H1 (cell line): ENCODE measurements around the gene CAMK2A. TPM values are rescaled to one million over a fixed set of nuclear protein-coding genes. Genes with fewer than 3 reads are reported as not detected.

Source experiments
- CTCF ChIA-PET: fragments of 300-600 bp; sonication (Branson Sonifier 250); formaldehyde crosslinking; loops from one replicate; lab custom pipeline; 2021; ENCODE audit not compliant: partially characterized antibody; lab: Charles Lee
- POLR2A ChIA-PET: fragments of 300-600 bp; sonication (Branson Sonifier 250); formaldehyde crosslinking; loops from one replicate; lab custom pipeline; 2021; ENCODE audit warnings: inconsistent platforms; ENCODE audit not compliant: partially characterized antibody; lab: Charles Lee
- DNase-seq, 2 experiments: peaks; one replicate each; pipeline versions ENCODE4 v3.0.0 to v3.0.0-alpha.2; 2010 to 2022; ENCODE audit warnings: low spot score in 2 of 2, low read depth in 1 of 2, mixed read lengths in 1 of 2
- FAIRE-seq: peaks from 2 replicates; lab custom pipeline; 2011; peaks lifted over from hg19 to GRCh38; lab: Jason Lieb, UNC
- H2AFZ ChIP-seq: 2 replicates; pipeline ENCODE4 v1.8.1; 2012; ENCODE audit warnings: low read length, inconsistent platforms
- H2AK5ac ChIP-seq: 2 replicates; pipeline ENCODE4 v1.6.1; 2013; ENCODE audit warnings: low read depth, low read length
- H2BK120ac ChIP-seq: replicated peaks from 2 replicates; pipeline ENCODE3; 2013; ENCODE audit warnings: low read depth, low read length, inconsistent platforms
- H2BK12ac ChIP-seq: 2 replicates; pipeline ENCODE4 v1.6.1; 2013; ENCODE audit warnings: low read depth, low read length
- H2BK15ac ChIP-seq: 2 replicates; pipeline ENCODE4 v1.6.1; 2013; ENCODE audit warnings: low read length
- H2BK20ac ChIP-seq: 2 replicates; pipeline ENCODE4 v1.6.1; 2013; ENCODE audit warnings: low read length
- H2BK5ac ChIP-seq: 2 replicates; pipeline ENCODE4 v1.6.1; 2013; ENCODE audit warnings: low read depth, low read length
- H3K14ac ChIP-seq: 2 replicates; pipeline ENCODE4 v1.6.1; 2013; ENCODE audit warnings: inconsistent platforms; ENCODE audit not compliant: insufficient read length
- H3K18ac ChIP-seq: 2 replicates; pipeline ENCODE4 v1.6.1; 2013; ENCODE audit warnings: low read length; ENCODE audit errors: extremely low read depth
- H3K23ac ChIP-seq: 2 replicates; pipeline ENCODE4 v1.6.1; 2013; ENCODE audit warnings: inconsistent platforms; ENCODE audit not compliant: insufficient read length
- H3K23me2 ChIP-seq: 2 replicates; pipeline ENCODE4 v1.6.1; 2013; ENCODE audit warnings: low read depth, low read length
- H3K27ac ChIP-seq: 2 replicates; pipeline ENCODE4 v1.6.1; 2011; ENCODE audit warnings: low read depth, low read length, inconsistent platforms
- H3K27me3 ChIP-seq, 4 experiments: replicated peaks in 1 of 4; 1 replicate in 1 of 4; 2 replicates in 3 of 4; pipeline versions ENCODE4 v1.6.1 to v1.8.1; 2011 to 2013; ENCODE audit warnings: low read length in 3 of 4, mild to moderate bottlenecking in 3 of 4, inconsistent platforms in 2 of 4, mixed read lengths in 2 of 4, moderate library complexity in 1 of 4; ENCODE audit not compliant: control insufficient read depth in 3 of 4, insufficient read depth in 3 of 4; ENCODE audit errors: extremely low read depth in 1 of 4
- H3K36me3 ChIP-seq, 4 experiments: 2 replicates each; pipeline versions ENCODE4 v1.6.1 to v1.8.1; 2011 to 2013; ENCODE audit warnings: mild to moderate bottlenecking in 4 of 4, low read length in 3 of 4, moderate library complexity in 2 of 4, control low read depth in 1 of 4, inconsistent platforms in 1 of 4; ENCODE audit not compliant: insufficient read depth in 4 of 4, control insufficient read depth in 2 of 4
- H3K4ac ChIP-seq: replicated peaks from 2 replicates; pipeline ENCODE3; 2013; ENCODE audit warnings: low read length, low read depth, mixed read lengths, inconsistent platforms; ENCODE audit not compliant: insufficient read length
- H3K4me1 ChIP-seq, 4 experiments: replicated peaks in 1 of 4; 1 replicate in 1 of 4; 2 replicates in 3 of 4; pipeline versions ENCODE4 v1.6.1 to v1.8.1; 2011 to 2013; ENCODE audit warnings: low read length in 3 of 4, inconsistent platforms in 2 of 4, mixed read lengths in 1 of 4; ENCODE audit not compliant: insufficient read depth in 4 of 4, control insufficient read depth in 3 of 4
- H3K4me2 ChIP-seq, 2 experiments: 2 replicates each; pipeline versions ENCODE4 v1.6.1 to v1.8.1; 2011 to 2013; ENCODE audit warnings: low read depth in 2 of 2, low read length in 2 of 2, control low read depth in 1 of 2, inconsistent platforms in 1 of 2, mild to moderate bottlenecking in 1 of 2; ENCODE audit not compliant: insufficient read depth in 1 of 2
- H3K4me3 ChIP-seq, 4 experiments: fragments of 200-600, 300-600 bp in 1 of 4; sonication (generic), shearing (Covaris generic), sonication (Bioruptor Twin) in 1 of 4; 2 replicates each; pipeline versions ENCODE4 v1.5.1 to v1.8.1; 2011 to 2016; ENCODE audit warnings: low read length in 4 of 4, low read depth in 3 of 4, control low read depth in 2 of 4, inconsistent platforms in 2 of 4, mild to moderate bottlenecking in 2 of 4, mixed read lengths in 1 of 4, moderate library complexity in 1 of 4; ENCODE audit not compliant: insufficient read depth in 2 of 4; ENCODE audit errors: extremely low read depth in 1 of 4
- H3K56ac ChIP-seq: replicated peaks from 2 replicates; pipeline ENCODE3; 2013; ENCODE audit warnings: low read depth, mild to moderate bottlenecking, mixed read lengths, low read length, inconsistent platforms; ENCODE audit not compliant: insufficient read length
- H3K79me1 ChIP-seq: 2 replicates; pipeline ENCODE4 v1.6.1; 2013; ENCODE audit warnings: low read depth, low read length, control low read depth
- H3K79me2 ChIP-seq, 2 experiments: 2 replicates each; pipeline versions ENCODE4 v1.6.1 to v1.8.1; 2012 to 2013; ENCODE audit warnings: low read length in 2 of 2, mild to moderate bottlenecking in 2 of 2, inconsistent platforms in 1 of 2; ENCODE audit not compliant: insufficient read depth in 2 of 2, control insufficient read depth in 1 of 2
- H3K9ac ChIP-seq, 4 experiments: replicated peaks in 1 of 4; 1 replicate in 1 of 4; 2 replicates in 3 of 4; pipeline versions ENCODE4 v1.6.1 to v1.8.1; 2011 to 2013; ENCODE audit warnings: low read depth in 3 of 4, low read length in 3 of 4, control low read depth in 2 of 4, mild to moderate bottlenecking in 2 of 4, moderate library complexity in 2 of 4, inconsistent platforms in 1 of 4; ENCODE audit errors: extremely low read depth in 1 of 4
- H3K9me3 ChIP-seq, 2 experiments: 2 replicates each; pipeline versions ENCODE4 v1.6.1 to v1.8.1; 2012 to 2013; ENCODE audit warnings: mild to moderate bottlenecking in 2 of 2, moderate library complexity in 2 of 2, control low read depth in 1 of 2, inconsistent platforms in 1 of 2, low read depth in 1 of 2, low read length in 1 of 2, mixed read lengths in 1 of 2; ENCODE audit not compliant: insufficient read depth in 2 of 2
- H4K20me1 ChIP-seq, 2 experiments: replicated peaks in 1 of 2; 2 replicates each; pipeline versions ENCODE3 to v1.8.1; 2011 to 2013; ENCODE audit warnings: inconsistent platforms in 2 of 2, low read length in 2 of 2, mild to moderate bottlenecking in 1 of 2; ENCODE audit not compliant: insufficient read depth in 2 of 2, control insufficient read depth in 1 of 2
- H4K5ac ChIP-seq: 2 replicates; pipeline ENCODE4 v1.6.1; 2013; ENCODE audit warnings: low read length, low read depth, mixed read lengths, inconsistent platforms; ENCODE audit not compliant: insufficient read length
- H4K8ac ChIP-seq: 2 replicates; pipeline ENCODE4 v1.8.0; 2013; ENCODE audit warnings: mild to moderate bottlenecking, moderate library complexity, low read length, inconsistent platforms; ENCODE audit not compliant: insufficient read depth; ENCODE audit errors: extremely low read depth
- H4K91ac ChIP-seq: replicated peaks from 2 replicates; pipeline ENCODE3; 2013; ENCODE audit warnings: low read length, mixed read lengths, inconsistent platforms; ENCODE audit not compliant: insufficient read length
- POLR2AphosphoS5 ChIP-seq: IDR thresholded peaks from 2 replicates; pipeline ENCODE4 v1.6.1; 2011; ENCODE audit warnings: low read depth, low read length
- RAD21 ChIP-seq, 2 experiments: IDR thresholded peaks in 1 of 2; conservative IDR thresholded peaks in 1 of 2; 2 replicates each; pipeline ENCODE4 v1.6.1; 2011; ENCODE audit warnings: low read depth in 2 of 2, low read length in 2 of 2, improper control_type of control experiment in 1 of 2, inconsistent platforms in 1 of 2, mild to moderate bottlenecking in 1 of 2, moderate library complexity in 1 of 2
- RBBP5 ChIP-seq: IDR thresholded peaks from 2 replicates; pipeline ENCODE4 v1.7.1; 2012; ENCODE audit warnings: low read depth, mild to moderate bottlenecking, inconsistent platforms, low read length, moderate library complexity, borderline replicate concordance
- WGBS, 2 experiments: shearing (Covaris generic) in 1 of 2; methylation state at CpG; one replicate each; pipeline versions ENCODE4 v1.1.6 to v1.1.7; 2013 to 2015; ENCODE audit warnings: low lambda C conversion rate in 2 of 2, mixed read lengths in 2 of 2, inconsistent platforms in 1 of 2, low coverage in 1 of 2, missing lambda C conversion rate in 1 of 2; ENCODE audit not compliant: insufficient replicate concordance in 2 of 2, insufficient coverage in 1 of 2, insufficient read length in 1 of 2; ENCODE audit errors: extremely low coverage in 1 of 2, missing lambda C conversion rate in 1 of 2; 5-methylcytosine and 5-hydroxymethylcytosine counted together
- polyA plus RNA-seq, 7 experiments: library from polyadenylated mRNA; depleted of rRNA in 3 of 7; stranded (reverse) in 5 of 7; unstranded in 2 of 7; fragments of >200 nt in 5 of 7; fragments of 200-250 nt in 2 of 7; gene quantifications; 1 replicate in 5 of 7; 2 replicates in 1 of 7; 4 replicates in 1 of 7; pipeline versions ENCODE4 v1.2.1 to v1.2.3, GENCODE V29; 2011 to 2013; ENCODE audit warnings: missing spikeins in 2 of 7, mixed read lengths in 2 of 7
- total RNA-seq: library from RNA; stranded (reverse); fragmentation: NEBNext Ultra II Directional; extraction: Animal tissue kit (Norgen Biotek cat#: 25700); gene quantifications from 2 replicates; pipeline ENCODE4 v1.2.1, GENCODE V29; 2021
- TF ChIP-seq, protein P1 (sequence below): IDR thresholded peaks from 2 replicates; pipeline ENCODE4 v1.6.1; 2012; ENCODE audit warnings: low read length, inconsistent platforms

CAMK2A gene
- total and polyA plus RNA-seq, 2 of the 8 experiments (the other 6 are each of a cell fraction or from before 2014, with no cell fraction given): 0.20 to 0.28 TPM

DNA sequence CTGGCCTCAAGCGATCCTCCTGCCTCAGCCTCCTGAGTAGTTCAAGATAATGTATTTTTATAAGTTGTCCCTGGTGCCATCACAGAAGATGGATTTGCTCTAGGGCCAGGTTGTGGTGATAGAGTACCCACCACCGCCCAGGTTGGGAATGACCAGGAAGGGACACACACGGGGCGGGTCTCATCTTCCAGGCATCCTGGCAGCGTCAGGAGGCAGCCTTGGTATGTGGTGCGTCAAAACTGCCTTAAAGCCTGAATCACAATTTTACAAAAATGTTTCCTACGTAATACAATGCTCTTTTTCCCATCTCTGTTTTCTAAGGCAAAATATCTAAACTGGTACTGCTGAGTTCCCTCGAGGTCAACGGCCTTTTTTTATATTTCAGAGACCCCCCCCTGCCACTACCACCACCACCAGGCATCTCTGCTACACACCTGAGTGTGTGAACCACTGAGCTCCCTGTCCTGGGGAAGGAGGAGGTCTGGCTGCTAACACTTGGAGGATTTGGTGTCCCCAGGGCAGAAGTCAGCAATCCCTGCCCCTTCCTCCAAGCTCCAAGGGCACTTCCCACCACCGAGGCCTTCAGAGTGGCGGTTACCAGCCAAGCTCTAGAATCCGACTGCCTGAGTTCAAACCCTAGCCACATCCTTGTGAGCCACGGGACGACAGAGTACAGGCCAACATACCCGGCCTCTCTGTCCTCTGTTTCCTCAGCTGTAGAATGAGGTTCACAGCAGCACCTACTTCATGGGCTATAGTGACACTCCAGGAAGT lies 52.4 kb downstream of the CAMK2A start:
- no peaks in the 10 kb centered on the region for H4K20me1 ChIP-seq
- H3K9ac ChIP-seq: no peak overlapping the region
- 86% methylated on average over 15 of the region's 15 CpGs; no CpG with 5 or more reads in 1 of the 2 experiments for WGBS, 2 experiments
- H4K91ac ChIP-seq: no peak overlapping the region
- no peak overlapping the region for H3K18ac ChIP-seq
- no peak overlapping the region for H3K27ac ChIP-seq
- H3K9me3 ChIP-seq: no peaks in the 10 kb centered on the region
- no peak overlapping the region for H4K5ac ChIP-seq
- no peak overlapping the region for H2BK120ac ChIP-seq
- FAIRE-seq (no peak), DNase-seq (no peak)
- H3K56ac ChIP-seq: no peak overlapping the region
- H3K14ac ChIP-seq: no peak overlapping the region
- H3K23me2 ChIP-seq: no peaks in the 10 kb centered on the region; the same call in 1 of the 2 replicates
- ChIA-PET POLR2A (no interaction called here), CTCF (interaction anchor here (0.7 to 1.7 kb wide), 6 partner anchors 8 to 136 kb away, joined by 3 to 5 read pairs (median 4); no protein-coding TSS in a partner anchor)
- 0 out of 7 replicates have a peak, but pooled peaks cover 0 to 2% (median 0%) of the 10 kb centered on the region in 4 experiments for H3K4me1 ChIP-seq
- H3K23ac ChIP-seq: no peak overlapping the region
- no peak overlapping the region for H2BK15ac ChIP-seq
- H3K79me2 ChIP-seq: no peaks in the 10 kb centered on the region
- no peak overlapping the region for H2BK12ac ChIP-seq
- no peaks in the 10 kb centered on the region for H3K36me3 ChIP-seq
- H4K8ac ChIP-seq: no peak overlapping the region; the same call in 1 of the 2 replicates
- no peak overlapping the region for H2BK20ac ChIP-seq
- H2AK5ac ChIP-seq: no peak overlapping the region
- H3K4ac ChIP-seq: no peak overlapping the region
- no peaks in the 10 kb centered on the region for H3K27me3 ChIP-seq
- no peak overlapping the region for H3K4me3 ChIP-seq
- no peaks in the 10 kb centered on the region for H3K79me1 ChIP-seq
- no peak overlapping the region for H2BK5ac ChIP-seq
- no peak overlapping the region for H3K4me2 ChIP-seq
- no peak overlapping the region for H2AFZ ChIP-seq
- TF ChIP-seq RBBP5: no peak
- TF ChIP-seq RAD21 (IDR thresholded peaks at IDR 0.05 in 1 of 2, conservative IDR thresholded peaks at IDR 0.05 in 1 of 2; ENCODE audit: low read depth in 2 of 2, low read length in 2 of 2): no peak
- TF ChIP-seq, protein P1, sequence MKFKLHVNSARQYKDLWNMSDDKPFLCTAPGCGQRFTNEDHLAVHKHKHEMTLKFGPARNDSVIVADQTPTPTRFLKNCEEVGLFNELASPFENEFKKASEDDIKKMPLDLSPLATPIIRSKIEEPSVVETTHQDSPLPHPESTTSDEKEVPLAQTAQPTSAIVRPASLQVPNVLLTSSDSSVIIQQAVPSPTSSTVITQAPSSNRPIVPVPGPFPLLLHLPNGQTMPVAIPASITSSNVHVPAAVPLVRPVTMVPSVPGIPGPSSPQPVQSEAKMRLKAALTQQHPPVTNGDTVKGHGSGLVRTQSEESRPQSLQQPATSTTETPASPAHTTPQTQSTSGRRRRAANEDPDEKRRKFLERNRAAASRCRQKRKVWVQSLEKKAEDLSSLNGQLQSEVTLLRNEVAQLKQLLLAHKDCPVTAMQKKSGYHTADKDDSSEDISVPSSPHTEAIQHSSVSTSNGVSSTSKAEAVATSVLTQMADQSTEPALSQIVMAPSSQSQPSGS: no peak
- no peak for TF ChIP-seq POLR2AphosphoS5
